ENCODE data around the gene ATP8B3.

ATP8B3 gene

GRCh38 chr19:1836458-1837221 lies 24.6 kb upstream of the ATP8B3 start:
- DNase-seq = no peak

- DNase-seq = peak; percentile 26
These were observed 21.5 kb upstream of the ATP8B3 start for GRCh38 chr19:1833540-1833939.

- no peak for DNase-seq
These were observed 20.1 kb upstream of the ATP8B3 start for GRCh38 chr19:1832046-1832663.

GRCh38 chr19:1830978-1831377 lies 18.9 kb upstream of the ATP8B3 start:
- no peak for DNase-seq

- no peak for DNase-seq
These were observed 18.5 kb upstream of the ATP8B3 start for GRCh38 chr19:1830568-1830967.

- no peak for DNase-seq
These were observed 17.9 kb upstream of the ATP8B3 start for GRCh38 chr19:1829958-1830357.

- no peak for DNase-seq
These were observed 16.5 kb upstream of the ATP8B3 start for GRCh38 chr19:1828279-1829238.

GRCh38 chr19:1827566-1828278 lies 15.6 kb upstream of the ATP8B3 start:
- DNase-seq = no peak

GRCh38 chr19:1826557-1827521 lies 14.8 kb upstream of the ATP8B3 start:
- DNase-seq = no peak

- DNase-seq = peak; percentile 67
These were observed 14.0 kb upstream of the ATP8B3 start for GRCh38 chr19:1825909-1826556.

- DNase-seq = no peak
These were observed 12.2 kb upstream of the ATP8B3 start for GRCh38 chr19:1824252-1824622.

- DNase-seq = no peak
These were observed 11.6 kb upstream of the ATP8B3 start for GRCh38 chr19:1823539-1824251.

- no peak for DNase-seq
These were observed 10.9 kb upstream of the ATP8B3 start for GRCh38 chr19:1823020-1823419.

- no peak for DNase-seq
These were observed 10.1 kb upstream of the ATP8B3 start for GRCh38 chr19:1822210-1822609.

GRCh38 chr19:1819341-1820255 lies 7.5 kb upstream of the ATP8B3 start:
- DNase-seq = no peak

GRCh38 chr19:1818549-1819195 lies 6.6 kb upstream of the ATP8B3 start:
- DNase-seq = no peak

- DNase-seq = no peak
These were observed 5.6 kb upstream of the ATP8B3 start for GRCh38 chr19:1817553-1818179.
